HCEC 1CT (cell line): ENCODE measurements around the gene GJA4.

ENCODE experiments used
- DNase-seq: peaks from one replicate; pipeline ENCODE4 v3.0.0-alpha.2; 2017

The GJA4 gene

DNA sequence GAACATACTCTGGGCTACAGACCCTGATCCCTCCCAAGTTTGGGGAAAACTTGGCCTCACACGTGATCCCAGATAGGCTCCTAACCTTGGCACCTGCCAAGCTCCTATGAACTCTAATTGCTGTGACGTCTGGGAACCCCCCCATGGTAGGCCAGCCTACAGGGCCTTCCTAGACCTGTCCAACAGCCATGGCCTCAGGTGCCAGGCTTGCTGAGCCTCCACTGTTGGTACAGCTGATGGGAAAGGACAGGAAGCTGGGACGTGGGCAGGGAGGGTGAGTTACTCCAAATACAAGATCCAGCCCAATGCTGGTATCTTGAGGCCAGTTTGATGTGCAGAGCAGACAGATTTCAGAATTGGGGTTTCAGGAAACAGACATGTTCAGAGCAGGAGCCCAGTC, 47.6 kb downstream of the GJA4 start:
- no peak for DNase-seq

GRCh38 chr1:34842073-34842472, 49.3 kb downstream of the GJA4 start:
- DNase-seq, result no peak

GRCh38 chr1:34842952-34843371, 50.2 kb downstream of the GJA4 start:
- DNase-seq, result no peak

- DNase-seq, result no peak
Measured at GRCh38 chr1:34843392-34844251, 50.8 kb downstream of the GJA4 start.

GRCh38 chr1:34844252-34844634, 51.4 kb downstream of the GJA4 start:
- no peak for DNase-seq
